ENCODE results near the gene FETUB. TPM values are rescaled to one million over a fixed set of nuclear protein-coding genes. Genes with fewer than 3 reads are reported as not detected.

FETUB gene
- total and polyA plus RNA-seq, 2 of the 8 experiments (the other 6 are each of a cell fraction or from before 2014, with no cell fraction given), result 0.15 TPM; not detected in 1

GRCh38 chr3:186620213-186621092, 19.7 kb upstream of the FETUB start:
- H2BK20ac ChIP-seq (ENCODE audit: low read length), result peak overlapping the region; percentile 40; the same call in 1 of the 2 replicates
- no peak overlapping the region for H2AFZ ChIP-seq (ENCODE audit: low read length)
- no peak for DNase-seq (ENCODE audit: low read depth in 1 of 2, low spot score in 2 of 2)
- no peak overlapping the region for H4K5ac ChIP-seq (ENCODE audit: insufficient read length, low read depth, low read length)
- no peak overlapping the region for H2BK15ac ChIP-seq (ENCODE audit: low read length)
- no peak overlapping the region for H3K4me2 ChIP-seq (ENCODE audit: insufficient read depth in 1 of 2, low read depth in 2 of 2, low read length in 2 of 2)
- FAIRE-seq, result no peak
- no peak overlapping the region for H2AK5ac ChIP-seq (ENCODE audit: low read depth, low read length)
- POLR2A ChIA-PET (ENCODE audit: partially characterized antibody), result interaction anchor here (1.5 kb wide), 1 partner anchor 164 kb away, joined by 4 read pairs; no protein-coding TSS in a partner anchor
- H4K20me1 ChIP-seq (replicated peaks in 1 of 2; ENCODE audit: control insufficient read depth in 1 of 2, insufficient read depth in 2 of 2, low read length in 2 of 2), result no peaks in the 10 kb centered on the region
- no peak overlapping the region for H4K91ac ChIP-seq (replicated peaks; ENCODE audit: insufficient read length, low read length)
- no peak overlapping the region for H3K27ac ChIP-seq (ENCODE audit: low read depth, low read length)
- 0 out of 2 replicates have a peak overlapping the region, but pooled peaks have one; percentile 10 for H2BK12ac ChIP-seq (ENCODE audit: low read depth, low read length)
- H3K36me3 ChIP-seq (ENCODE audit: control insufficient read depth in 2 of 4, insufficient read depth in 4 of 4, low read length in 3 of 4), result no peaks in the 10 kb centered on the region
- no peaks in the 10 kb centered on the region for H3K9me3 ChIP-seq (ENCODE audit: insufficient read depth in 2 of 2, low read depth in 1 of 2, low read length in 1 of 2)
- no peaks in the 10 kb centered on the region for H3K23me2 ChIP-seq (ENCODE audit: low read depth, low read length)
- H3K23ac ChIP-seq (ENCODE audit: insufficient read length), result no peak overlapping the region
- 85% methylated on average over 17 of the region's 17 CpGs; no CpG with 5 or more reads in 1 of the 2 experiments for WGBS, 2 experiments (ENCODE audit: extremely low coverage in 1 of 2, insufficient coverage in 1 of 2, insufficient read length in 1 of 2, insufficient replicate concordance in 2 of 2, low coverage in 1 of 2, low lambda C conversion rate in 2 of 2, missing lambda C conversion rate in 1 of 2)
- H3K79me1 ChIP-seq (ENCODE audit: low read depth, low read length), result no peaks in the 10 kb centered on the region
- no peaks in the 10 kb centered on the region for H3K79me2 ChIP-seq (ENCODE audit: control insufficient read depth in 1 of 2, insufficient read depth in 2 of 2, low read length in 2 of 2)
- peaks cover 0 to 5% (median 4%) of the 10 kb centered on the region in 4 experiments; a peak in 6 of 7 replicates for H3K4me1 ChIP-seq (replicated peaks in 1 of 4; ENCODE audit: control insufficient read depth in 3 of 4, insufficient read depth in 4 of 4, low read length in 3 of 4)
- no peak overlapping the region for H3K4me3 ChIP-seq (ENCODE audit: extremely low read depth in 1 of 4, insufficient read depth in 2 of 4, low read depth in 3 of 4, low read length in 4 of 4)
- H3K18ac ChIP-seq (ENCODE audit: extremely low read depth, low read length), result no peak overlapping the region
- H2BK5ac ChIP-seq (ENCODE audit: low read depth, low read length), result no peak overlapping the region; the same call in 1 of the 2 replicates
- CTCF ChIA-PET (ENCODE audit: partially characterized antibody), result interaction anchor here (0.7 to 12.9 kb wide), 7 partner anchors 9 to 202 kb away, joined by 3 to 333 read pairs (median 3); no protein-coding TSS in a partner anchor
- no peak overlapping the region for H3K14ac ChIP-seq (ENCODE audit: insufficient read length)
- H3K56ac ChIP-seq (replicated peaks; ENCODE audit: insufficient read length, low read depth, low read length), result no peak overlapping the region
- no peak overlapping the region for H3K9ac ChIP-seq (replicated peaks in 1 of 4; ENCODE audit: extremely low read depth in 1 of 4, low read depth in 3 of 4, low read length in 3 of 4)
- no peak overlapping the region for H2BK120ac ChIP-seq (replicated peaks; ENCODE audit: low read depth, low read length)
- H3K4ac ChIP-seq (replicated peaks; ENCODE audit: insufficient read length, low read depth, low read length), result no peak overlapping the region
- peaks cover 0 to 2% (median 0%) of the 10 kb centered on the region in 4 experiments; a peak in 1 of 7 replicates for H3K27me3 ChIP-seq (replicated peaks in 1 of 4; ENCODE audit: control insufficient read depth in 3 of 4, extremely low read depth in 1 of 4, insufficient read depth in 3 of 4, low read length in 3 of 4)
- no peak overlapping the region; the same call in 1 of the 2 replicates for H4K8ac ChIP-seq (ENCODE audit: extremely low read depth, insufficient read depth, low read length)
- TF ChIP-seq RFX5 (IDR thresholded peaks at IDR 0.05; ENCODE audit: borderline replicate concordance, low read depth, low read length), result no peak
- TF ChIP-seq RAD21 (IDR thresholded peaks at IDR 0.05 in 1 of 2, conservative IDR thresholded peaks at IDR 0.05 in 1 of 2; ENCODE audit: low read depth in 2 of 2, low read length in 2 of 2), result no peak
- no peak for TF ChIP-seq POU5F1 (IDR thresholded peaks at IDR 0.05; ENCODE audit: low read depth, low read length)
- TF ChIP-seq, protein P1, sequence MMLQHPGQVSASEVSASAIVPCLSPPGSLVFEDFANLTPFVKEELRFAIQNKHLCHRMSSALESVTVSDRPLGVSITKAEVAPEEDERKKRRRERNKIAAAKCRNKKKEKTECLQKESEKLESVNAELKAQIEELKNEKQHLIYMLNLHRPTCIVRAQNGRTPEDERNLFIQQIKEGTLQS (IDR thresholded peaks at IDR 0.05; ENCODE audit: insufficient read depth, low read depth, low read length), result no peak
- TF ChIP-seq NANOG (IDR thresholded peaks at IDR 0.05; ENCODE audit: insufficient read depth, low read depth, low read length, poor library complexity, severe bottlenecking), result no peak
- no peak for TF ChIP-seq SP4 (IDR thresholded peaks at IDR 0.05; ENCODE audit: low read length)
- TF ChIP-seq FOSL1 (IDR thresholded peaks at IDR 0.05; ENCODE audit: insufficient read depth, low read depth, low read length), result no peak
- TF ChIP-seq SIN3A (conservative IDR thresholded peaks at IDR 0.05 in 1 of 2, IDR thresholded peaks at IDR 0.05 in 1 of 2; ENCODE audit: low read depth in 1 of 2, low read length in 2 of 2), result no peak
